ENCODE measurements around the gene PAX8.
"Not testable (repeated sequence)": the region's sequence is repeated elsewhere in the genome, so short reads cannot be mapped to it uniquely, and the experiment has no call there.

PAX8 gene

DNA sequence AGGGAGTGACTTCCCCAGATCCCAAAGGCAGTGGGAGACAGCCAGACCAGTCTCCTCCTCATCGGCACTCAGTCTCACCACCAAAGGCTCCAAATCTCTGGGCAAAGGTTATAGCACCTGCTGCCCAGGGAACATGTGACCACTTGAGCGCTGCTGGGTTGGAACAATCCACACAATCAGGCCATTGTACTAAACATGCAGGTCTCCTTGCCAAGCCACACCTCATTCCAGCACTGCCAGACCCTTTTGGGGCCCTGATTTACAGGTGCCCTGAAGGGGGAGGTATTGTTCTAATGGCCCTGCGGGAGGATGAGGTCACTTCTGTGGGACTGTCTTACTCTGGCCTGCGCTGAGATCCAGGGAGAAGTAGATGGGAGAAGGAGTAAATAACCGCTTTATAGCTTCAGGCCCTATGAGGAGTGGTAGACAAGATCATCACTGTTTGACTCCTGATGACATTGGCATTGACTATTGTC, 10.0 kb upstream of the PAX8 start:
- DNase-seq (ENCODE audit: low read depth) = not testable (repeated sequence)

DNA sequence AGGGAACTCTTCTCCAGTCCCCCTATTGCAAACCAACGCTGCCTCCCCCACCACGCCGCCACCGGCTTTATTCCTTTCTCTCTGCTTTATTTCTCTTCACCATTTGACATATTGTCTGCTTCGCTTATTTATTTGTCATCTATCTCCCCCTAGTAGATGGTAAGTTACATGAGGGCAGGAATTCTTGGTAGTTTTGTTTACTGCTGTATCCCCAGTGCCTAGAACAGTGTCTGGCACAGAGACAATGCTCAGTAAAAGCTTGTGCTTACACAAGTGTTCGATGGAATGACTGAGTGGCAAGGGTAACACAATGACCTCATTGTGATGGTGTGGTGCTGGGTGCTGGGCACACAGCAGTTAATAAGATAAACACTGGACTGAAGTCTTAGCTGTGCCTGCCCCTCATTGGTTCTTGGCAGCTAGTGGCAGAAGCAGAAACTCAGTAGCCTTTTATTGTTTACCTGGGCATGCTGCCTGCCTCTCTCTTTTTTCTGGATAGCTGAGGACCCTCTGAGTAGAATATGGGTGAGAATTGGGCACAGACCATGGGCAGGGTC, 9.5 kb upstream of the PAX8 start:
- DNase-seq (ENCODE audit: low read depth) = not testable (repeated sequence)

DNA sequence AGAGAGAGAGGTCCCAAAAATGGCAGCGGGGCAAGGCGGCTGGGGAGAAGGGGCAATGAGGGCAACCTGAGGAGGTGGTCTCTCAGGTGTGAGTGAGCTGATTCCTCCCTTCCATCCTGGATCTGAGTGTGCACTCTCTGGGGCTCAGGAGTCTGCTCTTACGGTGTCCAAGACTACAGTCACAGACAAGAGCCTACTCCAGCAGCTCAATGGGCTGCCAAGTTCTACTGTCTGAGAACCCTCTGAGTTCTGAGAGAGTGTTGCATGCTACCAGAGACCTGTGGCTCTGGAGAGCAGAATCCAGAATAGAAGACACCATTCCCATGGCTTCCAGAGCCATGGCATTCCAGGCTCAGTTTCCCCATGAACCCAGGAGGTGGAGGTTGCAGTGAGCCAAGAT, 7.1 kb upstream of the PAX8 start:
- no peak for DNase-seq (ENCODE audit: low read depth)

DNA sequence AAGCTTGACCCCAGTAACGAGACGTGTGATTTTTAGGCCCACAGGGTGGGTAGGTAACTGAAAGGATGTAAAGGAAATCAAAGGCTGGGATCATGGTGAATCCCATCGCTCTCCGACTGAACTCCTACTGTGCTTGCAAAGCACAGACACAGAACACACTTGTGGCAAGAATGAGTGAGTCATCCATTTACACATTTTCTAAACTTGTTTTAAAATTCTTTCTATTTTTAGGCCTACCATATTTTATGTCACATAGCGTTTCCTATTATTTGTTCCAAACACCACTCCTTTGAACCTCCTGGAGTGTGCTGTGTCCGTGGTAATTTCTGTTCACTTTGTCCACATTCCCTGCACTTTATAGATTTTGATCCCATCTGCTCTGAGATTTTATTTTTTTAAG, 6.3 kb upstream of the PAX8 start:
- DNase-seq (ENCODE audit: low read depth) = not testable (repeated sequence)

DNA sequence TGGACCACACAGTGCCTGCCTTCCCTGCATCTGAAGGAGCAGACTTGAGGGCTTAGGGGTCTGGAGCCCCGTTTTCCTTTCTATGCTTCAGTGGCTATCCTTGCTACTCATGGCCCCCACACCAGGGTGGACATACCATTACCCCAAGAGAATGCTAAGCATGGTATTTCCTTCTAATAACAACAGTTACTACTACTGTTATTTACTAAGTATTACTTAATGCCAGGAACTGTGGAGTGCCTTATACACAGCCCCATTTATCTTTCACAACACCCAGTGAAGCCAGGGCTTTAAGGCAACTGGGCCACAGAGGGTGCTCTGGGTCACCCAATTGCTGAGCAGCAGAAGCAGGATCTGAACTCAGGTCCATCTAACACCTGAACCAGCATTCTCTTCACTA, 5.8 kb upstream of the PAX8 start:
- no peak for DNase-seq (ENCODE audit: low read depth)

DNA sequence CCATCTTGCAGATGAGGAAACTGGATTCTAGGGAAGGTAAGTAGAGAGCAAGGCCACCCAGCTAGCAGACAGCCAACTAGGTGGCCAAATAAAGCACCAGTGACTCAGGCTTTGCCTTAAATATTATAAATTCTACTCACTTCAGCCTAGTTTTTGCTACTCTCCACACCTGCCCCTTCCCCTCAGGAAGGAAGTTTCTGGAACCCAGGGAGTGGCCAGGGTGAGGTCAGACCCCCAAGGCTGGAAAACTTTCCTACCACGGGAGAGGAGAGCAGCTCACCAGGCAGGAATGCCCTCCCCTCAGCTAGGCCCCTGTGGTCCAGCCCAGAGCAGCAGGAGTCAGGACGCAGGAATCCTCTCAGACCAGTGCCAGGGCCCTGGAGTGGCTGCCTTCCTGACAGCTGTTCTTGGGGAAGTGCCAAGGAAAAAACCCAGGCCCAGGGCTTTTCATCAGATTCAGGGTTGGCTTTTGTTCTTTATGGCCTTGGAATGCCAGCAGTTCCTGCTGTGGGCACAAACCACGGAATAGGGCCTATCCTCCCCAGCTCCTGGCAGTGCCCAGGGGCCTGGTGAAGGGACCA, 5.1 kb upstream of the PAX8 start:
- peak; percentile 77 for DNase-seq (ENCODE audit: low read depth)

DNA sequence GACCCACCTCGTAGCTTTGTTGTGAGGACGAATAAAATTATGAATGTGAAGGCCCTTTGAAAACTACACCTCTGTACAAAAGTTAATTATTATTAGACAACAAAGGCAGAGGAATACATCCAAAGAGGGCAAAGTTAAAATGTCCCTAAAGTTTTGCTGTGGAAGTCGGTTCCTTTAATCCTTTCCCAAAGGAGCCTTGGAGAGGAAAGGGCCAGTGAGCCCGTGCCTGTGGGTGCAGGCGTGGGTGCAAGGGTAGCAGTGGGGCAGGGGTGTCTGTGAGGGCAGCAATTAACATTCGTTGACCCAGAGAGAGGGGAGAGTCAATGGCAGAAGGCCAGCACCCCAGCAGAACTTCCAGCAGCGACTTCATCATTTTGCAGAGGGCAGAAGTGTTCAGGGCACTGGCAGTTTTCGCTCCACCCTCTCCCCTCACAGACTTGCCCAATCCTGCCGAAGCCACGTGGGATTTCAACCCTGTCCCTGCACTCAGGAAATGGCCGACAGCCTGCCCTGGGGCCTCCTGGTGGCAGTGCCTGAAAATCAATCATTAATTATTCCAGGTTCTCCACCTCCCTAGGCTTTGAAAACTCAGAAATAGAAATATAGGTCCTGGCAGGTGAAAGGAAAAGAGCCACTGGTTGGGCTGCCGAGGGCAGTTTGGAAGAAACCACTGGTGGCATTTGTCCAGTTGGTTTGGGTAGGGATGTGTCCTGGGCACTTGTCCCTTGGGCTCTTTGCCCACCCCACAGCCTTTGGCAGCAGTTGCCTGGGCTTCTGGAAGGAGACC, 4.2 kb upstream of the PAX8 start:
- no peak for DNase-seq (ENCODE audit: low read depth)

DNA sequence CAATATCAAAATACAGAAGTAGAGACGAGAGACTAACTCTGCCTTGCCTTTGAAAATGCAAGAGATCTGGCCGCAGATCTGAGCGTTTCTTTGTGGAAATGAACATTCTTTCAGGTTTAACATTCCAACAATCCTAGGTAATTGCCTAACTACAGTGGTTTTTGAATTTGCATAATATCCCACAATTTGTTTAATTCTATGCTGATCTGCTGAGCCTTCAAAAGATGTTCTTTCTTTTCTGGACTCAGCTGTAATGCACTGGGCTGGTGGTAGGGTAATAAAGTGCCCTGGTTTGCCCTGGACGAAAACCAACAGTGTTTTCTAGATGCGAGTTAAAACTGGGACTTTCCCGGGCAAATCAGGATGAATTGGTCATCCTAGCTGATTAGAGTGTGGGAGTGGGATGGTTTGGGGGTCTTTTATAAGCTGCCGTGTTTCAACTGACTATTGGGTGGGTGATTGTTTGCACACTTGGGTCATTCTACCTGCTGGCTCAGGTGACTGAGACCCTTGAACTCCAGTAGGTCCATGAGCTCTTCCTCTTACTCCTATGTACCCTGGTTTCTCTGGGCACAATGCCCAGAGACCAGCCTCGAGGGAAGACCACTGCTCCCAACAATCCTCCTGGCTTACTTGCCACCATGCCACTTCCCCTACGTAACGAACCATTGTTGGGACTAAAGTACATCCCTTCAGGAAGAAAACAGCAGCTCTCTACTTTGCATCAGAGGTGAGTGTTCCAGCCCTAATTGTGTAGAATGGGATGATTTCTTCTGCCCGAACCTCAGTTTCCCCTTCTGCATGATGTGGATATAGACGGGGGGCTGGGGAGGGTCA, 3.4 kb upstream of the PAX8 start:
- DNase-seq (ENCODE audit: low read depth) = no peak

DNA sequence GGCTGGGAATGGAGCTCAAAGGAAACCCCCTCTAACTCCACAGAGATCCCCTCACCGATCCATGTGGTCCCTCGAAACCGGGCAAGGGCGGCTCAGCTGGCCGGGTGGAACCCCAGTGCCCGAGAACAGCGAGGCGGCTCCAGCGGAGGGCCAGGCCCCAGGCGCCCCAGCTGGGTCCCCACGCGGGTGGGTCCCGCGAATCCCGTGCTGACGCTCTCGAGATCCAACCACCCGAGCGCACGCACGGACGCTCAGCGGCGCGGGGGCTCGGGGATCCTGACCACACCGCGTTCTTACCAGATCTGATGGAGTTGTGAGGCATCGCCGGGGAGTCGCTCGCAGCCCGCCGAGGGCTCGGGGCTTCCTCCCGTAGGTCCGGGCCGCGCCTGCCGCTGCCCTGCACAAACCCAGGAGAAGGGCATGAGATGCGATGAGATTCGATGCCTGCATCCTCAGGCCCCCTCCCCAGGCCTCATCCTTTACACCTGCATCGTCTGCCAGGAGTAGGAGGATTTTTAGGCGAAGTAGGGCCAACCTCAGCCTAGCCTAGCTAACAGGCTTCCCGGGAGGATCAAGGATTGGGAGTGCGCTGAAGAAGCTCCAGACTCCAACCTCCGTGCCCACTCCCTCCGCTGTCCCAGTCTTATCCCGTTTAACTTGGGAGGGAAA, 514 bp downstream of the PAX8 start:
- DNase-seq (ENCODE audit: low read depth) = no peak

DNA sequence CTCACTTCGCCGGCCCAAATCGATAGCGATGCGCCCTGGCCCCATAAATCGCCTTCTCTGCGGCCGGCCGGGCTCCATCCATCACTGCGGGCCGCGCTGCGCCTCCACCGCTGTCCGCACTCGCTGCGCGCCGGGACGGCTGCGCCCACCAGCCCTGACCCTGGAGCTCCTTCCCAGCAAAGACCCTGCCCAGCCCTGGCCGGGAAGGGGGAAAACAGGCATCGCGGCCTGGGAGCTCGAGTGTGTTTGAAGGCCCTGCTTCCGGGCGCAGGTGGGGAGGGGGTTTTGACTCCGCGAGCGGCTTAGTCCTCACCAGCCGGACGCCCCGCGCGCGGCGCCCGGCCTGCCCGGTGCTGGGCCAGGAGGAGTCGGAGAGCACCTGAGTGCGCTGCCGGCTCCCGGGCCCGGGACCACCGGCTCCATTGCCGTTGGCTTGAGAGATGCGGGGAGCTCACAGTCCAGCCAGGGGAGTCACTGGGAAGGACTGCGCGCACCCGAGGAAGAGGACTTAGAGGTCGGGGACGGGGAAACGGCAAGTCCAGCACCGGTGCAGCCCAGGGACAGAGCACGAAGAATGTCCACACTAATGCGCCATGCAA, 1.1 kb downstream of the PAX8 start:
- no peak for DNase-seq (ENCODE audit: low read depth)

DNA sequence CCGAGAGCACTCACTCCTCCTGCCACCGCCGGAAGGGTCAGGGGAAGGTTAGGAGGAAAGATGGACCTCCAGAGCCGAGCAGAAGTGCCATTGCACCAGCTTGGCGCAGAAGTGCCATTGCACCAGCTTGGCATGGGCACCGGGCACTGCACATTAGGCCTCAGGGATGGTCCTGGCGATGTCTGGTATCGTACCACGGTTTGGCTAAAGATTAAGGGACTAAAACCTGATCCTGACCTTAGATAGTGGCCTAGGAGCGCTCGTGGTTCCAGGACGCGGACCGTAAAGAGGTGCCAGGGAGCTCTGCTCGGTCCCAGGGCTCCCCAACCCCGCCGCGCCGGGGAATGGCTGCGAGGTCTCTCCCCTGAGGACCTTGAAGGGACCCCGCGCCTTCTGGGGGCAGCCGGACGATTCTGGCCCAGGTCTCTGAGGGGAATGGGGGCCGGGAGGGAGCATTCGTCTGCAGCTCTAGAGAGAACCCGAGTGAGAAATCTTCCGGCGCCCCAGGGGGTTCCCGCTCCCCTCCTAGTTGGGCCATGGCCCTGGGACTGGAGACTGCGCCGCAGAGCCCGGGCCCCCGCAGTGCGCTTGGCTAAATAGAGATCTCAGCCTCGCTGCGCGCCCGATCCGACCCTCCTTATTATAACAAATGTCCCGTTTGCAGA, 1.8 kb downstream of the PAX8 start:
- no peak for DNase-seq (ENCODE audit: low read depth)

DNA sequence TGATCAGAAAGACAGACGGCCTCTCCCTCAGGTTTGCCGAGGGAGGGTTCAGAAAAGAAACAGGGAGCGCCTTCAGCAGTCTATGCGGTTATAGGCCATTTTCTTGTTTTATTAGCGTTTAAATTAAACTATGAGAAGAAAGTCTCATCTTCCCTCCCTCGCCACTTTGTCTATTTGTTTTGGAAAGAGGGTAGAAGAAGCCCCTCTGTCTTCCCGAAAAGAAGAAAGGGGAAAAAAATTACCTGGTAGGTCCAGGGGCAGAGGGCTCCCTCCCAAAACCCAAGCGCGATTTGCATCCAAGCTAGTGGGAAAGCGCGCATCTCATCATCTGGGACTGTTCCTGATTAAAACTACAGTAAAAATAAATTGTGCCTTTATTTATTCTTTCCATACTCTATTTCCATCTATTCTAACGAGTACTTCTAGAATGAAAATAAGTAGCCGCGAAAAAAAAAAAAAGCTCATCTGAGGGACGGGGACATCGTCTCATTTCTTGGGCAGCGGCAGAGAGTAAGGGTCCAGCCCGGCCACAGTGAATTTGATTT, 2.4 kb downstream of the PAX8 start:
- DNase-seq (ENCODE audit: low read depth) = no peak

DNA sequence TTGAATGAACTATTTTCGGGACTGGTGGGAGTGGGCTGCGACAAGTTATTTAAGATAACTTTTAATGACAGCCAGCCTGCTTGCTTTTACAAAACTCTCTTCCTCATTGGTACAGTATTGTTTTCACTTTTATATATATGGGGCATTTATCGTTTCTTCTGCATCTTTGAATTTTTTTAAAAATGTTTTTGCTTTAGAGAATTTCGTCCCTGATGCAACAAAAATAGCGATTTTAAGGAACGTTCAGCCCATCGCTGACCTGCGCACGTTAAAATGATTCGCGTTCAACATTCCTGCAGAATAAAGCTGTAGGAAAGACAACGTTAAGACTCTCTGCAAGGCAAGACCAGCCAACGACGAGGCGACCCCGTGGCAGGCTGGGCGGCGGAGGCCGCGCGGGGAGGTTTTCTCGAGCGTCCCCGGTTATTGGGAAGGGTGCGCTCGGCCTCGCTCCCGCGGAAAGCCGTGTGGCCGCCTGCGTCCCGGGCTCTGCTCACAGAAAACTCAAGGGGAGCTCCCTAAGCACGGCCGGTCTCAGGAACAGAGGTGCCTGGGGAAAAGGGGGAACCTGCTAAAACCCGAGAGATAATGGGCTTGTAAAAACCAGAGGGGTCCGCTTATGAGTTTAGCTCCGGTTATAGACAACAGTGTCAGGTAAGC, 3.0 kb downstream of the PAX8 start:
- DNase-seq (ENCODE audit: low read depth) = no peak

DNA sequence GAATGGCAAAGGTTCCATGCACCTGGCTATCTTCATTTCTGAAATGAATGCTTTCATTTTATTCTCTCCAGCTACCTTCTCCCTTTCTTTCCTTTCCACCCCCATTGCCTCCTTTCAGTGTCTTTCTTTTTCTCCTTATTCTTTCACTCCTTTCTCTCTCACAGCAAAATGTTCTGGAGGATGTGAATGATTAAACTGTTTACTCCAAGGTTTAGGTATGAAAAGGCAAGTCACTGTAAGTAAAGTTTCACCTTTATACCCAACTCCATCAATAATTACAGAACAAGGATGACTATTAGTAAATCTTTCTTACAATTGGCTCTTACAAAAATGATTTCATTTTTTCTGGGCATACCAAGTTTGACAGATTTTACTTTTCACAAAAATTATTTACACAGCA, 4.3 kb downstream of the PAX8 start:
- no peak for DNase-seq (ENCODE audit: low read depth)

DNA sequence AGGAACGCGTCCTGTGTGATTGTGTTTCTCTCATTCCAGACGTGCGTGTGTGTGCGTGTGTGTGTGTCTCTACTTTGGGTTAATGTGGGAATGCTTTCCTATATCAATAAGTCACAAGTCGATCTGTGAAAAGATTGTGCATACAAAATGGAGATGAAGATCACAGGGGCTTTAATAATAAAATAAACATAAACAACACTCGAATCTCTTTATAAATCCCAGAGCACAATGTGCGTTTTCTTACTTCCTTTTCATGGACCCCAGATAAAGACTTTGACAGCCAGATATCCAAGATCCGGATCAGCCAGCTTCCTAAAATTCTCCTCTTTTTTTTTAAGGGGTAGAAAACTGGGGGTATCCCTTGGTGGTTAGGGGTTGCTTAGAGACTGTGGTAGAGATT, 4.7 kb downstream of the PAX8 start:
- no peak for DNase-seq (ENCODE audit: low read depth)

DNA sequence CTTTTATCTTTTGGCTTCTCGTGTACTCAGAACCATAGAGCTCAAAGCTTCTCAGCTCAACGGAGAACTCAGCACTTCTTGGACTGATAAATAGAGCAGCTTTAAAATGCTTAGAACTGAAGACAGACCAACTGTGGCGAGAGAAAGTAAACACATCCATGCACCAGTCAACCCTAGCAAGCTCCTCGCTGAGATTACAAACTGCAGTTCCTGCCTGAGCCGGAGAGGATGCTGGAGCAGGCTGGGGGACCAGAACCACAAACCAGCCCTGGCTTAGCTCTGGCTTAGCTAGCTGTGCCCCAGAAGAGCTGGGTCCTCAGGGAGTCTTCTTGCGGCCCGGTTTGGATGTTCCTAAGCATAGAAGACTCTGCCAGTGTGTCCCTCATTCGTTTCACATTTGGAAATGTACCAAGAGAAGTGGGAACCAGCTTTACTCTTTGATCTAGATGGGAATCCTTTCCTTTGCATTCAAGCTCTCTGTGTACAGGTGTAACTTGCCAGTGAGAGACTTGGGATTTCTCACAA, 5.6 kb downstream of the PAX8 start:
- DNase-seq (ENCODE audit: low read depth) = no peak

DNA sequence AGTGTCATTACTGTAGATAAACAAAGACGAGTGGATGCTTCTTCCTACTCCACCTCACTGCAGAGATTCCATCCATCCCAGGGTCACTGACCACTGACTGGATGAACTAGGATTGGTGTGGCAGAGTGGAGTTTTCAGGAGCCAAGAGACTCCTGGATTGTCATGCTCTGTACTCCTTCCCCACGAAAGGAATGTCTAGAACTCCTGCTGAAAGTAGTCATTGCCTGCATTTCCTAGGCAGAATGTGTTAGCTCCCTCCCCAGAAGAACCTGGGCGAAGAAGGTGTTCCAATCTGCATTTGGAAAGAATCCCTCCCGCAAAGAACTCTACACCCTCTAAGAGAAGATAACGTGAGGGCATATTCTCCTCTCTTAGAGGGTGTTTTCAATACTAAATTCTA, 6.2 kb downstream of the PAX8 start:
- DNase-seq (ENCODE audit: low read depth) = no peak

DNA sequence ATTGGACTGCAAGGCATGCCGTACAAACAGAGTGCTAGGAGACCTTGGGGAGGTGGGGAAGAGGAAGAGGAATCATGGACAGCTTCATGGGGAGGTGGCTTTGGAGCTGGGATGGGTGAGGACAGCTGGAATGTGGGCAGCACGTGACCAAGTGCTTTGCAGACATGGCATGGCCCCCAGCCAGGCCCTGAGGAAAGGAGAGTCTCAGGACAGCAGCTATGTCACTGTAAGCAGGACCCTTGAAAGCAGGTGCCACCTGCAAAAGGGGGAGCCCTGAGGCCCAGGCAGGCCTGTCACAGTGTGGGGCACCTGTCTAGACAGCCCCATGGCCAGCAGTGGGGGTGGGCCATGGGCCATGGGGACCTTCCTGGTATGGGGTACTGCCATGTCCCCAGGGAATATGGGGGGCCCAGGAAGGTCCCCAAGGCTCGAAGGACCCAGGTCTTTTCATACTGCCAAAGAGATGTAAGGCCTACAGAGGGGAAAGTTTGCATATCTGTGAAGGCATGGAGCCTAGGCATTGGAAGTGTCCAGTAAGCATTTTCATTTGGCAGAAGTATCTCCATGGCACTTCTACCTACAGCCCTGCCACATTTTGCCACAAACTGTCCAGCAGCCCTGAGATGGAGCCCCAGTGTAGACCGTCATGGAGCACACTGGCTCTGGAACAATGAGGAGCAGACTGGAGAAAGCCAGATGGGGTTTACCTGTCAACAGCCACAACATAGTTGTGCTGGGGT, 9.9 kb downstream of the PAX8 start:
- DNase-seq (ENCODE audit: low read depth) = no peak

DNA sequence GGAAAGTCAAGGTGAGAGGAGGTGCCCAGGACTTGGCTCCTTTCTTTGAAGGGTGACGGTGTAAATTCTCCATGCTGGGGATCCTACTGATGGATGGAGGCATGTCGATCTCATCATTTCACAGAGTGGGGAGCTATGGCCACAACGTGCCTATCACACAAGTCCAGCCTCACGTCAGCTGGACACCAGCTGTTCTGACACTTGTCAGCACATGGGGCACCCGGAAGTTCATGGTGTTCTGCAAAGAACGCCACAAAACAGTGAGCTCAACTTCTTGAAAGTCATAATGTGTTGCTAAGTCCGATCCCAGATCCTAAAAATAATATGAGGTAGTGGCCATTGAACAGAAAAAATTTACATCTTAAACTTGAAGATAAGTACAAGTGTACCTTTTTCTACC, 12.3 kb downstream of the PAX8 start:
- DNase-seq (ENCODE audit: low read depth) = no peak

All from fibroblast of the conjunctiva (primary cell).